SKM-1 treated with dmso at 0.1 percent for 144 hours (cell line): ENCODE results near the gene MYLK.
"Not testable (repeated sequence)": the region's sequence is repeated elsewhere in the genome, so short reads cannot be mapped to it uniquely, and the experiment has no call there.

Experiments
- DNase-seq: peaks from one replicate; lab custom pipeline; 2025; ENCODE audit not compliant: unreplicated experiment; lab: John Stamatoyannopoulos, UW

Gene MYLK

DNA sequence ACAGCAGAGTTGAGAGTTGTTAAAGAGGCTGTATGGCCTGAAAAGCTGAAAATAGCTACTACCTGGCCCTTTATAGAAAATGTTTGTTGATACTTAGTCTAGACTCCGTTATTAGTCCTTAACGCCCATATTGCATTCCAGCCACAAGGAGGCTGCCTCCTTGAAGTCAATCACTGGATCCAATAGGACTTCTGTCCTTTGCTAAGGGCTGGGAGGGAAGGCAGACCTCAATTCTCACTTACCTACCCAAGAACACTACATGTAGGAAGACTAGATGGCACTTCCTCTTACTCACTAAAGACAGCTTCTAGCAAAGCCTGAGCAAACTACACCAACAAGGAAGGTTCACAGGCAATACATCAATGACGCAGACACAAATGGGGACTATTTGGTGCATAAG is 159.8 kb downstream of the MYLK start:
- peak; percentile 23 for DNase-seq

DNA sequence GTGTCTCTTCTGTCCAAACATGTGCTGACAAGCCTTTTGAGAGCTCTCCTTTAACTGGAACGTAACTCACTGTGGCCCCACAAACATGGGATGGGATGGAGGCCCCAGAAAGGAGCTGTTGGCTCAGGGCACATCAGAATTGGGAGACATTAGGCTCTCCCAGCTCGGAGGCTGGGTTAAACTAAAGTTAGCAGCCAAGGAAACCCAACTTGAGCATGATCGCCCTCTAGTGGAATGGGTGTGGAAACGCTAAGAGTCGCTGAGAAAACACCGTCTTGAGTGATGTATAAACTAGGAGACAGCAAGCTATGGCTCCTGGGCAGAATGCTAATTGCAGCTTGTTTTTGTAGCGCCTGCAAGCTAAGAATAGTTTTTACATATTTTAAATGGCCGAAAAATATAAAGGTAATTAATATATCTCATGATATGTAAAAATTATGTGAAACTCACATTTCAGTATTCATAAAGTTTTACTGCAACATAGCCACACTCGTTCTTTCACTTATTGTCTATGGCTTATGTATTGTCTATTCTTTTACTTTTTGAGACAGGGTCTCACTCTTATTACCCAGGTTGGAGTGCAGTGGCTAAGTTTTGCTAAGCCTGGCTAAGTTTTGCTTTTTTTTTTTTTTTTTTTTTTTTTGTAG is 160.5 kb downstream of the MYLK start:
- peak; percentile 78 for DNase-seq

DNA sequence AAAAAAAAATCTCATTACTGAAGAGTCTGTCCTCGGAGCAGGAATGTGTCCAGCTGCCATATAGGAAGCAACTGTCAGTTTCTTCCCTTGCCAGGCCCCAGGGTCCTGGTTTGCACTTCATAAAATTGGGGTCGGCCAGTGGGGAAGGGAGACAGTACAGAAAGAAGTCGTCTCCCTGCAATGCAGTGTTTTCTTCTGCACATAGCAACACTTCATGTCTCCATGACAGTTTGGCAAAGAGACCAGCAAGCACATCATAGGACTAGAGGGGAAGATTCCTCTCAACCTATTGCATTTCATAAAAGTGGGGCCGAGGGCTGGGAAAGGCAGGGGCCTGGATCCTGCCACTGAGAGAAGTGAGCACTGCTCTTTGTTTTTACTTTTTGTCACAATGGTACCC is 161.1 kb downstream of the MYLK start:
- no peak for DNase-seq

DNA sequence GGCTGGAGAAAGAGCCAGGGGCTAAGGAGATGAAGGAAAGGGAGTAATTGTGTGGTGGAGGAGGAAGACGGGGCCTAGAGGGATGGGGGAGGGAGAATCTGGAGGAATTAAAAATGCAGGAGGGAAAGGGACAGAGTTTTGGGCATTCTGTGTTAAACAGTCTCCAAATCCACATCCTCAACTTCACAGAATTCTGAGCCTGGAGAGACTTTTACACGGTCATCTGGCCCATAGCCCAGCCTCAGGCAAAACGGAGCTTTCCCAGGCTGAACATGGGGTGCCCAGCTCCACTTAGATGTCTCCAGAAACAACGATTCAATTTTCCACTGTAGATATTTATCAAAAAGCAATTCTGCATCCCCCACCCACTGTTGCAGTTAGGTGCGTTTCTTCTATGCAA is 161.7 kb downstream of the MYLK start:
- no peak for DNase-seq

DNA sequence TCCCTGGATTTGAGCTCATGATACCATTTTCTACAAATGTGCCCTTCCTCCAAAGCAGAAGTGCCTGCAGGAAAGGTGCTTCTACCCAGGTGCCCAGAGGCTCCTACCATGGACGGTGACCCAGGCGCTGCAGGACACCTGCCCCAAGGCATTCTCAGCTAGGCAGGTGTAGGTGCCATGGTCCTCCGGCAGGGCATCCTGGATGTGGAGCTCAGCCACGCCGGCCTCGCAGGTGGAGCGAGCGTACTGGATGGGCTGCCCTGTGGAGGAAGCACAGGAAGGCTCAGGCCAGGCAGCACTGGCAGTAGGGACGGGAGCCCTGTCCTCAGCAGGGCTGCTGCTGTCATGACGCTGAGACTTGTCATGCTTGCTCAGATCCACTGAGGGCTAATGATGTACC is 162.1 kb downstream of the MYLK start:
- DNase-seq, result no peak

DNA sequence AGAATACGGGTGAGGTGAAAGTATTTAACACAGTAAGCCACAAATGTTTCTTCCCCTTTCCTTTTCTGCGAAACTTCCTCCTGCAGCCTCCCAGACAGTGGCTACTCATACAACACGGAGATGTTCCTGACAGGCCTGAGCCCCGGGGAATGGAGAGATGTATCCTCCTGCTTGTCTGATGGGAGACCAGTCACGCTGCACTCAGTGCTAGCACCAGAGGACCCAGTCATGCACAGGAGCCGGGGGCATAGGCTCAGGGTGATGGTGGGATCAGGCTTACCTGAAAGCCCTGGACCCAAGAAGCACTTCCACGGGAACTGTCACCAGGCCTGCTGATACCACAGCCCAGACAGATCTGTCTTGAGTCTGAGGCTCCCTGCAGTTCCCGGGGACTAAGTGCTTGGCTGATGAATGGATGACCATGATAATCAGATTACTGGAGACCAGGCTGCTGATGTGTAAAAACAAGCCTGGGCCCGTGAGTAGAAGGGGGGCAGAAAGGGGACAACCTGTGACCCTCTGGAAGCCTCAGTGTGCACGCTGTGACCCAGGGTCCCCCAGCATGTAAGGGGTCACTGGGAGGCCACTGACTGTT is 162.9 kb downstream of the MYLK start:
- DNase-seq, result not testable (repeated sequence)

DNA sequence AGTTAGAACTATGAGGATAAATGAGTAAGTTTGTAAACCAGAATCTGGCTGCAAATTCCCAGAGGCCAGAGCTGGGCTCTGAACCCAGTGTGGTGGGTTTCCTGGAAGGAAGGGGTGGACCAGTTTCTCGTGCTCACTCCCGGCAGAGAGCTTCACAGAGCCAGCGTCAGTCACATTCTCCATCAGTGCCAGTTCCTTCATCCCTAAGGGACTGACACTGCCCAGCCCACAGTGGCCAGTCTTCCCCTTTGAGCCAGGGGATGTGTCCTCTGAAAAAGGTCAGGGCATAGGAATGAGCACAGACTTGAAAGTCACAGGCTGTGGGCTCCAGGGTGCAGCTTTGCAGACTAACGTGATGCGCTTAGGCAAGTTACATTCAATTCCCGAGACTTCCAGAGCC is 163.5 kb downstream of the MYLK start:
- DNase-seq, result no peak

DNA sequence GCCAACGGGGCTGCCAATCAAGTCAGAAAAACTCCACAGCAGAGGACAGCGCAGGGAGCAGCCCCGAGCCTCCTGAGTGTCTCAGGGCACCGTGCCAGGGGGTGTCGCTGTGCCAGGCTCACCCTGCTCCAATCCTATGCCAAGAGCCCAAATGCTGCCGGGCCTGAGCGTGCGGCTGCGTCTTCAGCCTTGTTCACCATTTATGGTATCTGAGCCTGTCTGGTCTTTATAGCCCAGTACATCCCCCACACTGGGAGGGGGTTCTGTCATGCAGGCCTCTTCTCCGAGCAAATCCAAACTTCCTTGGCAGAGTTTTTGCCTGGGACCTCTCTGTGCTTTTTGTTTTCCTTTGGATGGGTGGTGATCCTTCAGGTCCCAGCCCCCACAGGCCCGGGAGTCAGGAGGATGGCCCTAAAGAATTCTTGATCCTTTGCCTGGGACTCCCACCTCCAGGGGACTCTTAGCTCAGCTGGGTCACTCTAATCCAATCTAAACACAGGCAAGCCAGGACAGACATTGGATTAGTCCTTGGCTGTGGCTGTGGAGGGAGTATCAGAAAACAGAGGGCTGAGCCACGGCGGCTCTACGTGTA is 164.2 kb downstream of the MYLK start:
- DNase-seq, result no peak

DNA sequence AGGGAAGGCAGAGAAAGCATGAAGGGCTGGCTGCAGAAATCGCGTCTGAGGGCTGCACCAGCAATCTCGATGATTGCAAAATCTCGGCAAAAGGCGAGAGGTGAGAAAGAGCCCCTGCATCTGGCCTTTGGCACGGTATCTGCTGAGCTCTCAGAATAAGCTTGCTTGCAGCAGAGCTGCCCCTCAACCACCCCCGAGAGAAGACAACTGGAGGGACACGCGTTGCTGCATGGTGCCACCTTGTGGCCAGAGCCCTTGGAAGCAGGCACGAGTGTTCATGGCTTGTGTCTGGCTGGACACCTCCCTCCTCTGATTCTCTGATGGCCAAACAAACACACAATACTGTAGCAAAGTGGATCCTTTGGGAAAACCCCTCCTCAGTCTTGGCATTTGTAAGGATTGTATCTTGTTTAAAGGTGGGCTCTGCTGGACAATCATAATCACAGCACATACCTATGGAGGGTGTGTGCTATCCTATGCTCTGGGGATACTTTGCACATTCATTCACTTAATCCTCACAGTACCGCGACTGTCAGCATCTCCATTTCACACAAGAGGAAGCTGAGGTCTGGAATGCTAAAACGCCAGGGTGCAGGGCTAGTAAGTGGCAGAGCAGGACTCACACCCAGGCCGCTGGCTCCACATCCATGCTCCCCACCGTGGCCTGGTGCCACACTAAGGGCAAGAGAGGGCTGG is 164.9 kb downstream of the MYLK start:
- peak; percentile 41 for DNase-seq

DNA sequence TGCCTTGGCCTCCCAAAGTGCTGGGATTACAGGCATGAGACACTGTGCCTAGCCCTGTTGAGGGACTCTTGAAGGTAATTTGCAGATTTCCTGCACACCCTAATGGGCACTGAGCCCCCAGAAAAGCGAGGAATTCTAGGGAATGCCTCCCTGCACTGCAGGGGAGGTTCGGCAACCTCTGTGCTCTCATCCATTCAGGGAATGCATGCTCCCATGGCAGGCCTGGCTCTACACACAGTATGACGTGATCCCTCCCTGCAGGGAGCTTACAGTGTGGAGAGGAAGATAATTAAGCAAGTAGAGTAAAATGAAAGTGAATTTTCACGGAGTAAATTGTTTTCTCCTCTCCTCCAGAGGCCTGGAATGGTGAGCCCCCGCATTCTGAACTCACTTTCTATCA is 166.0 kb downstream of the MYLK start:
- DNase-seq, result no peak

DNA sequence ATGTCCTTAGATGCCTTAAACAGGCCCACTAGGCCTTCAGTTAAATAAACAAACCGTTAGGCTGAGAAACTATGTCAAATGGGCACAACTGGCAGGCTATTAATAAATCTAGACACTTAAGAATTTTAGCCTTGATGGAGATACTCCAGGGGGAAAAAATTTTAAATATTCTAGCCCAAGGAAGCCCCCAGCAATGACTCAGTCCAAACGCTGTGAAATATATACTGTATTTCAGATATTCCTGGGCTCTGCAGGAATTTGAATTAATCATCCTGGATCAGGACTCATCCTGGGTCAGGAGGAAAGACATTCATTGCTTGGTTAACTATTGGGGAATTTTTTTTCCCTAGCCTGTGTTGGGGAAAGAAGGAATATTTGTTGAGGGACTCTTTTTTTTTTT is 166.7 kb downstream of the MYLK start:
- DNase-seq, result not testable (repeated sequence)

DNA sequence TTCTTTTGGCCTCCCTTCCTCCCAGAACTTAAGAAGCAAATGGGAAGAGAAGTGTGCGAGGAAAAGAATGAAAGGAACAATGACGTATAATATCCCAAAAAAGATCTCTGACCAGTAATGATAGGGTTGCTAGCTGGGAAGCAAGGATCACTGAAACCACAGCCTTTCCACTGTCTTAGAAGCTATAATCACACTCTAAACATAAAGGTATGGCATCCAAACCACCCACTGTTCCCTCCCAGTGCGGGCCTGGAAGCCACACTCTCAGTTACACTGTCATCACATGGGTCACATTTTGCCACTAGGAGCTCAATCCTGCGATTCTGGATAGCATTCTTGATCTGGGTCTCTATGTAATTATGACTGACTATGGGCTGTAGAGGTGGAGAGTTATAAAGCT is 167.7 kb downstream of the MYLK start:
- no peak for DNase-seq

DNA sequence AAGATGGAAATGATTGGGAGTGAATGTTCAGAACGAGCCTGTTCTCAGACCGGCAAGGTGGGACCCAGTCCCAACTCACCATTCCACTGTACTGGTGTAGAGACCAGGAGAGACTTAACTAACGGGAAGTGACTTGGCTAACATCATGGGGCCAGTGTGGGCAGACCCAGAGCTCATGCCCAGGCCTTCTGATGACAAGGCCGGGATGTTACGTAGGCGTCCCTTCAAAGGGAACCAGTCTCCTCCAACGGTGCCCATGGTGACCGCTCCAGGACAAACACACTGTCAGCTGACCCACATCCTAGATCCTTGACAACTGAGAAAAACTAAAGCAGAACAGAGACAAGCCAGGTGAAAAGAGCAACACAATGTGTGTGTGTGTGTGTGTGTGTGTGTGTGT is 170.9 kb downstream of the MYLK start:
- no peak for DNase-seq

DNA sequence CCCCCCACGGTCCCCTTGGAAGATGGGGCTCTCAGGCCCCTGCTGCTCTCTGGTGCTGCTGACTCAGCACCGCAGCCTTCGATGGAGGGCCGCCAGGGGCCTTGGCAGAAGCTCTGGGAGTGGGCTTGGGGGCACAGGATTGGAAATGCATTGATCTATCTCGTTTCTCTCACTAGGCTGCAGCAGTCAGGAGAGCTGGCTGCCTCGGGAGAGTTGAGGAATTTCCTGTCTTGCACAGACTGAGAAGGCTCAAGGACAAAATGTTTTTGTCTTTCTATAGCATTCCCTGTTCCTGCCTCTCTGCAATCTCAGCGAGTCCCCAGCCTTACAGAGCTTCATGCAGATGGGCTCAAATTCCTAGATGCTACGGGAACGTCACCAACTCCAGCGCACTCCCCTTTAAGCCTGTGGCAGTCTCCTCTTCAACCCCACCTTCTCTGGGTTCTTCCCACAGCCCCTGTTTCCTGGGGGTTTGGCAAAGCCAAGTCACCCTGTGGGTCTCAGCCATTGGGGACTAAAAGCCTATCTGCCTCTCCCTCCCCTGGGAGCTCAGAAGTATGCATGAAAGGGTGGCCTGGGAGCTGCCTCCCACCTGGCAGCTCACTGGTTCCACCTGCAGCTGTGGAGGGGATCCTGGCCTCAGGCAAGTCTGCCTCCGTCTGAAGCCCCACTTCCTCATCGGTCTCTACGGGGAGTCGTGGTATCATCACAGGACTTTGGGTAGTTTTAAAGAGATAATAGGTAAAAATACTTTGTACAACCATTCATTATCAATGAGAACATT is 171.9 kb downstream of the MYLK start:
- no peak for DNase-seq

DNA sequence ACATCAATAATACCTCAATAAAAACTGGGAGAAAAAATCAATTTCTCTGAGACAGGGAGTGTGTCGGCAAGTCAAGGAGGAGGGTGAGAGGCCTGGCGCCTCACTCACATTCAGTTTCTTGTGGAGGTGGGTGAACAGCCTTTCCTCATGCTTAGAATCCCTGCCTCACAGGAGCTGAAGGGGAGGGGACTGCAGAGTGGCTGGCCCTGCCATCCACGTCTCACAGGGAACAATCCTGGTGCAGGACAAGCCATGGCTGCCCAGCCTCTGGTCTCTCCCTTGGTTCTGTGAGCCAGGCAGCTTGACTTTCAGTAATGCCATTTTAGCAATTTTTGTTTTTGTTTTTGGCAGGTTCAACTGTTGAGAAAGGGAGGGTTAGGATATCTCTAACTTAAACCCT is 172.8 kb downstream of the MYLK start:
- no peak for DNase-seq

DNA sequence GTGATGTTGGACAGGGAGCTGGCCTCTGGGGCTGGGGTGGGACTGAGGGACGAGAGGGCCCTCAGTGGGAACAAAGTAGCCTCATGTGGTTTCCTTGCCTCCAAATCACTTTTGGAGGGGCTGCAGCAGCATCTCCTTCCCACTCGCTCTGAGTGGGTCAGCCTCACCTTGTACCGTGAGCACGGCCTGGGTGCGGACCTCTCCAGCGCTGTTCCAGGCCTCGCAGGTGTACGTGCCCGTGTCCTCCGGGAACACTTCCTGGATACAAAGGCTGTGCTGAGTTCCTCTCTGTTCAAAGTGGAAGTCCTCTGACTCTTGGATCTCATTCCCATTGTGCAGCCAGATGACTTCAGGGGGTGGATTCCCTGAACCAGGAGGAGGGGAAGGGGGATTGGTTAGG is 175.6 kb downstream of the MYLK start:
- DNase-seq, result no peak

DNA sequence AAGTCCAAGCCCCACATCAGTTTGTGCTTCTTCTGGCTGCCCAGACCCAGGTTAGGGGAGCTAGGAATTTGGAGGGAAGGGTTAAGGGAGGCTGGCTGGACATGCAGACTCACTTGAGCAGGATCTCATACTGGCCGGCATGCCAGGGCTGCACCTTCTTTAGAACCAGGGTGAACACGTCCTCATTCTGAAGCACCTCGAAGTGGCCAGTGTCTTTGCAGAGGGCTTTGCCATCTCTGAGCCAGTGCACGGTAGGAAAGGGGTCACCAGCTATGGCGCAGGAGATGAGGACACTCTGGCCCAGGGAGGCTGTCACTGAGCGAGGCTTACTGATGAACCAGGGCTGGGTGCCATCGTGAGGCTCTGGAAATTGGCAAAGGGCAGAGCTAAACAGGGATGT is 176.5 kb downstream of the MYLK start:
- not testable (repeated sequence) for DNase-seq

DNA sequence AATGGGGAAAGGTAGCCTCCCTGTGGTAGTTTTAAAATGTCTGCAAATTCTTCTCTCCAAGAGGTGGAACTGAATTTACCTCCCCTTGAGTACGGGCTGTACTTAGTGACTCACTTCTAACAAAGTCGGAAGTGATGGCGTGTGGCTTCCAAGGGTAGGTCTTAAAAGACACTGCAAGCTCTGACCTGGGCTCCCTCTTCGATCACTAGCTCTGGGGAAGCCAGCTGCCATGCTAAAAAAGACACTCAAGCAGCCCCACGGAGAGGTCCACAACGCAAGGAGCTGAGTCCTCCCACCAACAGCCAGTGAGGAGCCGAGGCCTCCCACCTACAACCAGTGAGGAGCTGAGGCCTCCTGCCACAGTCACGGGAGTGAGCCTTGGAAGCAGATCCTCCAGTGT is 177.3 kb downstream of the MYLK start:
- no peak for DNase-seq

DNA sequence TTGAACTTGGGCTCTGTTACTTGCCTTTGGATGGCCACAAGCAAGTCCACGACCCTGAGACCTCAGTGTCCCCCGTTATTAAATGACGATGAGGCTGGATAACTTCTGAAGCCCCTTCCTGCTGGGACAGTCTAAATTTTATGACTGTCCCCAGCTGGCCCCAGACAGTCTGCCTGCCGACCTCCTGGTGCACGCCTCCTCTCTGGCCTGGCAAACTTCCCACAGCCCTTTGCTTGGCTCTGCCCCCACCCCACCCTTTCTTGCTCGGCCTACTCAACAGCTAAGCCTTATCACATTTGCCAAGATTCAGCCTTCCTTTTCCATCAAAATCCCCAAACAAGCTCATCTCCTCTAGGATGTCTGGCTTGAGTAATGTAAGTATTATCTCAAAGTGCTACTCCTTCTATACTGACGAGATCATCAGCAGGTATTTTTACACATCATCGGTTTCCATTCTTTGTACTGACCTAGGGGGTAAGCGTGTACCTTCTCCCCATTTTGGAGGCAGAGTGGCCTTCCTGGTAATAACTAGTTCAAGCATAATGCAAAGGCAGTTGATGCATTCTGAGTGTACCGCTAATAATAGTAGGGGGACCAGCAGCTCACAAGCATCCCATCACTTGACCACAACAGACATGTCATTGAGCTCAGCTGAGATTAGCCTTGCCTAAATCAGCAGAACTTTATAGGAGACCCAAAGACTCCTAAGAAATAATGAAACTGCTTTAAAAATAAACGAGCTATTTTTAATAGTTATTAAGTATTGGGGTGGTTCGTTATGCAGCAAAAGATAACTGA is 178.4 kb downstream of the MYLK start:
- DNase-seq, result no peak

DNA sequence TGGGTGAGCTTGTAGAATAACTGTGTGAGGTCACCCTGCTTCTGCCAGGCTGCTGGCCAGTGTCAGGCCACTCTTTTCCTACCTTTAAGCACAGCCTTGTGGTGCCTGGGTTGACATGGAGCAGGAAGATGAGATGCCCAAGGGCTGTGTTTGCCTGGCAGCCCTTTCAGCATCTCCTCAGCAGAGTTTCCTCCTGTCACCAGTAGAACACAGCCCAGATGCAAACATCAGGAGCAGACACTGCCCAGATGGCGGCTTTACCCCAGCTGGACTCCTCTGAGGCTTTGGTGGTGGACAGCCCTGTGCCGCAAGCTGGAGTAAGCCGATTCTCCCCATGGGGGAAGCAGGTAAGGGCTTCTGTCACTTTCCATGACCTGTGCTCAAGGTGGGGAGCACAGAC is 180.5 kb downstream of the MYLK start:
- not testable (repeated sequence) for DNase-seq

DNA sequence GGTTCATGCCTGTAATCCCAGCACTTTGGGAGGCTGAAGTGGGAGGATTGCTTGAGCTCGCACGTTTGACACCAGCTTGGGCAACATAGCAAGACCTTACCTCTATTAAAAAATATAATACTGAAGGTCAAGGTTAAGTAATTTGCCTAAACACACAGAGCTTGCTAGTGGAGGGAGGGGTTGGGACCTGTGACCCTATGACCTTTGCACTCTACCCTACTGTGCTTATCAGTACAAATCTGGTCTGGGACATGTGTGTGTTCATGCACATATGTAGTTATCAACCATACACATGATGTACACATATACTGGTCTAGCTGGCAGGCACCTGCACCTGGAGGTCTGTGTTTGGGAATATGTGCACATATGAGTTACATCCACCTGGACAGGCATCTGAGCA is 181.4 kb downstream of the MYLK start:
- no peak for DNase-seq
